Lung (tissue), 12 donors: ENCODE data around the gene AFMID. TPM values are rescaled to one million over a fixed set of nuclear protein-coding genes. Genes with fewer than 3 reads are reported as not detected.
A peak's percentile ranks its signal among the peaks of the same experiment; 100 is the strongest.

ENCODE experiments used
- ATAC-seq: fragments of 200-7000 bp; cut with Tn5 transposase; one replicate; pipeline ENCODE4 v1.9.1; 2020; ENCODE audit warnings: moderate number of reproducible peaks; ENCODE audit not compliant: insufficient read depth, low FRiP score
- DNase-seq, 3 donors: peaks; one replicate each; pipeline ENCODE4 v3.0.0-alpha.2; 2013 to 2017
- H3K27ac ChIP-seq, 2 donors: one replicate each; pipeline ENCODE4 v1.5.1; 2013; ENCODE audit warnings: mild to moderate bottlenecking in 2 of 2, moderate library complexity in 2 of 2, control low read depth in 1 of 2, inconsistent platforms in 1 of 2, low read depth in 1 of 2, low read length in 1 of 2
- H3K27me3 ChIP-seq, 3 donors: one replicate each; pipeline ENCODE4 v1.5.1; 2013; ENCODE audit warnings: low read length in 2 of 3; ENCODE audit not compliant: control insufficient read depth in 3 of 3, insufficient read depth in 3 of 3
- H3K36me3 ChIP-seq, 4 donors: one replicate each; pipeline ENCODE4 v1.5.1; 2013; ENCODE audit warnings: low read length in 4 of 4, mild to moderate bottlenecking in 1 of 4, moderate library complexity in 1 of 4; ENCODE audit not compliant: control insufficient read depth in 4 of 4, insufficient read depth in 4 of 4
- H3K4me1 ChIP-seq, 5 donors: one replicate each; pipeline ENCODE4 v1.5.1; 2013; ENCODE audit warnings: low read length in 5 of 5, mild to moderate bottlenecking in 2 of 5, moderate library complexity in 1 of 5; ENCODE audit not compliant: control insufficient read depth in 5 of 5, insufficient read depth in 5 of 5
- H3K4me3 ChIP-seq: one replicate; pipeline ENCODE4 v1.5.1; 2013; ENCODE audit warnings: mild to moderate bottlenecking, control low read depth, moderate library complexity
- H3K9ac ChIP-seq, 2 donors: one replicate each; pipeline ENCODE4 v1.5.1; 2013; ENCODE audit warnings: low read length in 2 of 2, control low read depth in 1 of 2; ENCODE audit not compliant: insufficient read depth in 1 of 2
- H3K9me3 ChIP-seq, 4 donors: one replicate each; pipeline ENCODE4 v1.5.1; 2013; ENCODE audit warnings: low read length in 3 of 4, mild to moderate bottlenecking in 1 of 4, moderate library complexity in 1 of 4; ENCODE audit not compliant: control insufficient read depth in 4 of 4, insufficient read depth in 3 of 4
- CTCF ChIP-seq: IDR thresholded peaks from 2 replicates; pipeline ENCODE4 v1.5.1; 2012; ENCODE audit warnings: mild to moderate bottlenecking; ENCODE audit errors: control extremely low read depth, extremely low read depth
- WGBS, 2 donors: extraction: QIAGEN DNeasy Blood & Tissue Kit; methylation state at CpG; one replicate each; pipeline ENCODE4 v1.1.7; 2013; 5-methylcytosine and 5-hydroxymethylcytosine counted together
- polyA plus RNA-seq, 2 donors: library from polyadenylated mRNA; stranded (reverse); fragments of 200-250 nt; gene quantifications; one replicate each; pipeline ENCODE4 v1.2.1, GENCODE V29; 2013
- total RNA-seq, 2 donors: library from RNA; depleted of rRNA in 1 of 2; stranded (reverse); fragments of >200 nt in 1 of 2; gene quantifications; one replicate each; pipeline ENCODE4 v1.2.1, GENCODE V29; 2014 to 2021
- donor health status: control.
- donor health status: control.
- donor health status: Bipolar disorder and iron deficiency.
- donor health status: healthy.
- donor health status: DM: yes; HTN: yes; CAD: no.

The AFMID gene
- total and polyA plus RNA-seq, 4 donors, result 24.6 to 35.4 (median 34.3) TPM

- peaks cover 0 to 2% (median 0%) of the 10 kb centered on the region in 4 donors for H3K9me3 ChIP-seq
- ATAC-seq (no peak), DNase-seq (peak in 1 of 3 donors; percentile 7)
- peaks cover 0 to 14% (median 8%) of the 10 kb centered on the region in 3 donors for H3K27me3 ChIP-seq
- peaks cover 0 to 18% (median 0%) of the 10 kb centered on the region in 5 donors for H3K4me1 ChIP-seq
- WGBS, 2 donors, result 95 to 96% methylated on average over 20 of the region's 20 CpGs
- no peak for TF ChIP-seq CTCF
- no peak overlapping the region for H3K27ac ChIP-seq
- H3K36me3 ChIP-seq, result no peaks in the 10 kb centered on the region
- no peak overlapping the region for H3K9ac ChIP-seq
- H3K4me3 ChIP-seq, result no peak overlapping the region
Measured at GRCh38 chr17:78236362-78237127, 49.4 kb downstream of the AFMID start.

GRCh38 chr17:78237401-78238012, 50.3 kb downstream of the AFMID start:
- TF ChIP-seq CTCF, result no peak
- ATAC-seq (no peak), DNase-seq (peak; percentile 63 to 80 (median 73))
- WGBS, 2 donors, result 68 to 78% methylated on average over 11 of the region's 11 CpGs
- H3K27me3 ChIP-seq, result peaks cover 0 to 7% (median 6%) of the 10 kb centered on the region in 3 donors
- H3K9me3 ChIP-seq, result no peaks in the 10 kb centered on the region
- H3K4me1 ChIP-seq, result peaks cover 0 to 16% (median 0%) of the 10 kb centered on the region in 5 donors
- no peaks in the 10 kb centered on the region for H3K36me3 ChIP-seq
- no peak overlapping the region for H3K27ac ChIP-seq
- H3K4me3 ChIP-seq, result no peak overlapping the region
- no peak overlapping the region for H3K9ac ChIP-seq

- no peak overlapping the region for H3K4me3 ChIP-seq
- peak in 1 of 3 donors; percentile 8 for DNase-seq
- H3K9ac ChIP-seq, result no peak overlapping the region
- H3K27me3 ChIP-seq, result no peaks in the 10 kb centered on the region
- TF ChIP-seq CTCF, result no peak
- no peaks in the 10 kb centered on the region for H3K36me3 ChIP-seq
- H3K27ac ChIP-seq, result no peak overlapping the region
- ATAC-seq, result no peak
- 86 to 90% methylated on average over 20 of the region's 20 CpGs for WGBS, 2 donors
- H3K9me3 ChIP-seq, result no peaks in the 10 kb centered on the region
- H3K4me1 ChIP-seq, result peaks cover 0 to 16% (median 0%) of the 10 kb centered on the region in 5 donors
Measured at GRCh38 chr17:78238823-78239488, 51.8 kb downstream of the AFMID start.
